ENCODE results near the gene FBXL2.

Gene FBXL2, protein sequence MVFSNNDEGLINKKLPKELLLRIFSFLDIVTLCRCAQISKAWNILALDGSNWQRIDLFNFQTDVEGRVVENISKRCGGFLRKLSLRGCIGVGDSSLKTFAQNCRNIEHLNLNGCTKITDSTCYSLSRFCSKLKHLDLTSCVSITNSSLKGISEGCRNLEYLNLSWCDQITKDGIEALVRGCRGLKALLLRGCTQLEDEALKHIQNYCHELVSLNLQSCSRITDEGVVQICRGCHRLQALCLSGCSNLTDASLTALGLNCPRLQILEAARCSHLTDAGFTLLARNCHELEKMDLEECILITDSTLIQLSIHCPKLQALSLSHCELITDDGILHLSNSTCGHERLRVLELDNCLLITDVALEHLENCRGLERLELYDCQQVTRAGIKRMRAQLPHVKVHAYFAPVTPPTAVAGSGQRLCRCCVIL

DNA sequence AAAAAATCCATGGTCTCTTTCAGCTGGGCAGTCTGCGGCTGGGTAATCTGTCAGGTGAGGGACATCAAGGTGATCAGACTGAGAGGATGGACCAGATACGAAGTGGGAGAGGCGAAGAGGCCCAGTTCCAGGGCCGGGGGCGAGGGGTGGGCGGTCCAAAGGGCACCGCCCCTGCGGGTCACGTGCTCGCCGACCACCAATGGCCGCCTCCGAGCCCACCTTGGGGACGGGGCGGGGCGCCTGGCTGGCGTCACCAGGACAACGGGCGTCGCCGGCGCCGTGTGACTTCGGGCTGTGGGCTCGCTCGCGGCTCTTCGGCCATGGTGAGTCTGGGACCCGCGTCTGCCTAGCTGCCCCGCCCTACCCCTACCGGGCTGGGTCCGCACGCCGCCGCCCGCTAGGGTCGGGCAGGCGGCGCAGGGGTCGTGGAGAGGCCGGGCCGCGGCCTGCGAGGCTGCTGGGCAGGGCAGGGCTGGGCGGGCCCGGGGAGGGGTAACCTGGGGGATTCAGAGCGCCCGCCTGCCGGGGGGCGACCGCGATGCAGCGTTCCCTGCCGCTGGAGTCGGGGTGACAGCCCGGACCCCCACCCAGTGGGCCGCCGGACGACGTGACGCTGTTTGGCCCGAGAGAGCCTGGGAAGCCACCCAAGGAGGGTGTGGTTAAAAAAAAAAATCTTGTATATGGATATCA lies at the start of gene FBXL2:
Gene FBXL2, plus strand, starts transcription at position 250 of the 690 bp plus-strand sequence. Its CDS starts 71 bp downstream, at position 321.
- H3K27ac ChIP-seq (ENCODE audit: low read length): no peak within 1 kb of the TSS
- peak within 1 kb of the TSS; percentile 60 to 66 for H3K9ac ChIP-seq (ENCODE audit: low read length in 2 of 2)

DNA sequence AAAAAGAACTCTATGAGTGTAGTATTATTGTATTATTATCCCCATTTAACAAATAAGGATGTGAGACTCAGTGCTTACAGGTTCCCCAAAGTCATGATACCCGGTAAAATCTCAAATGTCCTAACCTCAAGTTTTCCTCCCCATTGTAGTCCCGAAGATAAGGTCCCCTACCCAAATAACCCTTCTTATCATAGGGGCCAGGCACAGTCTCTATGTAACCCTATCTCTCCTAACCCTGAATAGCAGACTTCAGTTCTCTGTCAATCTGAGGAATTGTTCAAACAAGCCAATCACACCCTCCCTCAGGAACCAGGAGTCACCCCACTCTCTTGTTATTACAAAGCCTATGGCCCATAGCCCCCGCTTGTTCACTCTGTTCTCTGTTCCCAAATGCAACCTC lies 48.2 kb upstream of the FBXL2 start:
- Histone ChIP-seq H3K9me3 (ENCODE audit: control insufficient read depth in 2 of 2, low read length in 2 of 2) (no peaks in the 10 kb centered on the region), H3K36me3 (ENCODE audit: control insufficient read depth in 2 of 2, insufficient read depth in 2 of 2, low read length in 2 of 2) (no peaks in the 10 kb centered on the region), H3K27ac (ENCODE audit: low read length) (no peak overlapping the region), H3K4me3 (ENCODE audit: low read length in 2 of 2) (no peak overlapping the region), H3K4me1 (ENCODE audit: control insufficient read depth, insufficient read depth, low read length) (no peaks in the 10 kb centered on the region), H3K27me3 (ENCODE audit: control insufficient read depth in 1 of 2, insufficient read depth in 2 of 2, low read length in 2 of 2) (no peaks in the 10 kb centered on the region), H3K9ac (ENCODE audit: low read length in 2 of 2) (no peak overlapping the region)

More for the DNA sequence above, at the start of gene FBXL2:
- peak within 1 kb of the TSS; percentile 70 to 80 for H3K4me3 ChIP-seq (ENCODE audit: low read length in 2 of 2)
- no peaks in the 10 kb centered on the region for H3K9me3 ChIP-seq (ENCODE audit: control insufficient read depth in 2 of 2, low read length in 2 of 2)
- H3K4me1 ChIP-seq (ENCODE audit: control insufficient read depth, insufficient read depth, low read length): no peaks in the 10 kb centered on the region
- H3K27me3 ChIP-seq (ENCODE audit: control insufficient read depth in 1 of 2, insufficient read depth in 2 of 2, low read length in 2 of 2): no peaks in the 10 kb centered on the region
- H3K36me3 ChIP-seq (ENCODE audit: control insufficient read depth in 2 of 2, insufficient read depth in 2 of 2, low read length in 2 of 2): no peaks in the 10 kb centered on the region

DNA sequence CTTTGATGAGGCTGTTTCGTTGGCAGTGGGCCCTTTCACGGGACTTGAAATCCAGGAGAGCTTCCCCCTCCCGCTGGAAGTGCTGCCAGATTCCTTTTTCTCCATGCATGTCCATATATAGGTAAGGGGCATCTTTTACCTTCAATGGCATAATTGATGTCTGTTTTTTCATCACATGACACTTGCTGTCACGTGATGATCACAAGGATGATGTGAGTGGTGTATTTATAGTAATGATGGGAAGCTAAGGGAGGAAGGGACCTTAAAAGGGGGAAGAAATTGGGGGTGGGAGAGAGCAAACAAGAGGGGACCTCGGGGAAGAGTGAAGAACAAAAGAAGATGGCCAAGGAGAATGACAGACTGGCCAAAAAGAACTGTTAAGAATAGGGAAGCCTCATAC lies 47.3 kb upstream of the FBXL2 start:
- Histone ChIP-seq H3K27ac (ENCODE audit: low read length) (no peak overlapping the region), H3K4me1 (ENCODE audit: control insufficient read depth, insufficient read depth, low read length) (no peaks in the 10 kb centered on the region), H3K27me3 (ENCODE audit: control insufficient read depth in 1 of 2, insufficient read depth in 2 of 2, low read length in 2 of 2) (no peaks in the 10 kb centered on the region), H3K9me3 (ENCODE audit: control insufficient read depth in 2 of 2, low read length in 2 of 2) (no peaks in the 10 kb centered on the region), H3K36me3 (ENCODE audit: control insufficient read depth in 2 of 2, insufficient read depth in 2 of 2, low read length in 2 of 2) (no peaks in the 10 kb centered on the region), H3K9ac (ENCODE audit: low read length in 2 of 2) (no peak overlapping the region), H3K4me3 (ENCODE audit: low read length in 2 of 2) (no peak overlapping the region)

DNA sequence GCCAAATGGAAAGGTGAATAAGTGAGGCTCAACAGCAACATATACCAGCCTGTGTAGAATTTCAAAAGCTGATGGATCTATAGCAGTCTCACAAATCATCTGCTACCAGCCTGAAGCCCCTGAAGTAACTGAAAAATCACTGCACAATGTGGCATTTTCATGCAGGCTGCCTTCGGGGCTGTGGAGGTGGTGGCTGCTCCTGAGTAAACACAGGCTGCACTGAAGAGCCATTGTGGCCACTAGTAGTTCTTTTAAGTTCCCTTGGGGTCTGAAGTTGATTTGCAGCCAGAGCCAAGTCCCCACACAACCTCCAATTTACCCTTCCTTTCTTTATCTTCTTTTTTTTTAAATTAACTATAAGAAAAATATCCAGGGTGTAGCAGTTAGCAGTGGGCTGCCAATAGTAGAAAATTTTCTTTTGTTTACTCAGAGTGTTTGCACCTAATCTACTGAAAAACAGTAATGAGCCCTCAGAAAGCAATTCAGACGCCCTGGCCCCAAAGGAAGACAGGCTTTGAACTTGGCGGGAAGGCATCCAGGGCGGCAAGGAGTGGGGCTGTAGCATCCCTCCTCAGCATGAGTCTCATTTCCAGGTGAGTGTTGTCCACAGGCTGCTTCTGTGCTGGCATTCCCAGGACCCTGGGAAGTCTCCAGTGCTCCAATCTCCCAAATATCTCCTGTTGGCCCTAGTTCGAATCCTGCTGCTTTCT lies 45.3 kb upstream of the FBXL2 start:
- Histone ChIP-seq H3K9me3 (ENCODE audit: control insufficient read depth in 2 of 2, low read length in 2 of 2) (no peaks in the 10 kb centered on the region), H3K36me3 (ENCODE audit: control insufficient read depth in 2 of 2, insufficient read depth in 2 of 2, low read length in 2 of 2) (no peaks in the 10 kb centered on the region), H3K27me3 (ENCODE audit: control insufficient read depth in 1 of 2, insufficient read depth in 2 of 2, low read length in 2 of 2) (no peaks in the 10 kb centered on the region), H3K9ac (ENCODE audit: low read length in 2 of 2) (no peak overlapping the region), H3K4me1 (ENCODE audit: control insufficient read depth, insufficient read depth, low read length) (no peaks in the 10 kb centered on the region), H3K27ac (ENCODE audit: low read length) (no peak overlapping the region), H3K4me3 (ENCODE audit: low read length in 2 of 2) (no peak overlapping the region)

DNA sequence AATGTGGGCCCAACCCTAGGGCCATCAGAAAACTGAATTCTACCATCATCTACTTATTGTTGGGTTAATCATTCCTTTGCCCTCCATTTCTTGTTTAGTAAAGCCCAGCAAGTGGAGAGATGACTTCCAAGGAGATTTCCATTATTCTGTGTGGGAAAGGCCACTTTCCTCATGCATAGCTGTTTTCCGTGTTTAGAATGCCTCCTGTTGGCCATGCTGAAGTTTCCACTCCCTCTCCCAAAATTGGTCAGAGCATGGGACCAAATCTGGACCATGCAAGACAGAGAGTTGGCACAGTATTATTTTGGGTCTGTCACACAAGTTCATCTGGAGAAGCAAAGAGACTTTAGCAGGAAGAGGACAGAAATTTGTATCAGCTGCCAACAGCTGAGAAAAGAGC lies 43.4 kb upstream of the FBXL2 start:
- no peaks in the 10 kb centered on the region for H3K4me1 ChIP-seq (ENCODE audit: control insufficient read depth, insufficient read depth, low read length)
- no peak overlapping the region for H3K9ac ChIP-seq (ENCODE audit: low read length in 2 of 2)
- no peak overlapping the region for H3K27ac ChIP-seq (ENCODE audit: low read length)

DNA sequence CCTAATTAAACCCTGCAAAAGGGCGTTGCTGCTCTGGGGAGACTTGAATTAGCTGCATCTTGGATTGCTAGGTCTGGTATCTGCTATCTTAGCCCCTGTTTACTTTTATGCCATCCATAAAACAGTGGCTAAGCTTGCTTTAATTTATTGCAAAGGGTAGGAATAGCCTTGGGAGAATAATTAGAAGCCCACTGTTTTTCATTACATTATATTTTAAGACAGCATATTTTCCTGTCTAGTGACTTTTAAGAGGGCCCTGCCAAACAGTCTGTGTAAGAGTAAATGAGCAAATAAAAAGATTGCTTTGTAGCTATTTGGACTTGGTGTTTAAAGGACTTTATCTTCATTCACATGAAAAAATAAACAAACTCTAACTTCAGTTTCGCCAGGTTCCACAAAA lies 41.2 kb upstream of the FBXL2 start:
- Histone ChIP-seq H3K4me3 (ENCODE audit: low read length in 2 of 2) (no peak overlapping the region), H3K27me3 (ENCODE audit: control insufficient read depth in 1 of 2, insufficient read depth in 2 of 2, low read length in 2 of 2) (no peaks in the 10 kb centered on the region), H3K9me3 (ENCODE audit: control insufficient read depth in 2 of 2, low read length in 2 of 2) (no peaks in the 10 kb centered on the region), H3K4me1 (ENCODE audit: control insufficient read depth, insufficient read depth, low read length) (no peaks in the 10 kb centered on the region), H3K9ac (ENCODE audit: low read length in 2 of 2) (no peak overlapping the region), H3K27ac (ENCODE audit: low read length) (no peak overlapping the region), H3K36me3 (ENCODE audit: control insufficient read depth in 2 of 2, insufficient read depth in 2 of 2, low read length in 2 of 2) (no peaks in the 10 kb centered on the region)

More for the DNA sequence above, 43.4 kb upstream of the FBXL2 start:
- Histone ChIP-seq H3K9me3 (ENCODE audit: control insufficient read depth in 2 of 2, low read length in 2 of 2) (no peaks in the 10 kb centered on the region), H3K27me3 (ENCODE audit: control insufficient read depth in 1 of 2, insufficient read depth in 2 of 2, low read length in 2 of 2) (no peaks in the 10 kb centered on the region), H3K4me3 (ENCODE audit: low read length in 2 of 2) (no peak overlapping the region), H3K36me3 (ENCODE audit: control insufficient read depth in 2 of 2, insufficient read depth in 2 of 2, low read length in 2 of 2) (no peaks in the 10 kb centered on the region)

DNA sequence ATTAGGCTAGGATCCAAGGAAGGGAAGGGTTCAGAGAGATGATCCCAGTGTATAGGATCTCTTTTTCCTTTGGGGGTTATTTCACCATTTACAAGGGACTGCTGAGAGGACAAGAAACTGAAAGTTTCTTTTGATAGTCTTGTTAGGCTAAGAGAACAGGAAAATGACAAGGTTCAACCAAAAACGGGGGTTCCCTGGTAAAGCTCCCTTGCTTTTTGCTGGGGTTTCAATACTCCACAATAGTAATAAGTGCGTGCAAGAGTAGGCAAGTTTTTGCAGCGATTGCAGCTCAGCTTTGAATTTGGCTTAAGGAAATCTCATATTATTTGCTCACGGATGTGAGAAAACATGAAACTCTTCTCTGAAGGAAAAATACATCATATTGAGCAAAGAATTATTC lies 39.8 kb upstream of the FBXL2 start:
- H3K9ac ChIP-seq (ENCODE audit: low read length in 2 of 2): no peak overlapping the region
- H3K27me3 ChIP-seq (ENCODE audit: control insufficient read depth in 1 of 2, insufficient read depth in 2 of 2, low read length in 2 of 2): no peaks in the 10 kb centered on the region
- H3K9me3 ChIP-seq (ENCODE audit: control insufficient read depth in 2 of 2, low read length in 2 of 2): no peaks in the 10 kb centered on the region

DNA sequence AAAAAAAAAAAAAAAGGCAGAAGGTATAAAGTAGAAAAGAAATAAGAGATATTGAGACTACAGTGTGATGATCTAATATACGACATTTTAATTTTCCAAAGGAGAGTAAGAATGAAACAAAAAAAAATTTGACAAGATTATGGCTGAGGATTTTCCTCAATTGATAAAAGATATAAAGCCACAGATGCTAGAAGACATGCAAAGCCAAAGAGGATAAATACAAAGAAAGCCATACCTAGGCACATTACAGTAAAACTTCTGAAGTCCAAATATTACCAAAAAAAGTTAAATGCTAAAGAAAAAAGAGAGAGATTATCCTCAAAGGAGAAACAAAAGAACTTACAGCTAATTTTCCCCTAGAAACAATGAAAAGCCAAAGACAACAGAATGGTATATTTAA lies 38.3 kb upstream of the FBXL2 start:
- H3K27me3 ChIP-seq (ENCODE audit: control insufficient read depth in 1 of 2, insufficient read depth in 2 of 2, low read length in 2 of 2): no peaks in the 10 kb centered on the region
- no peak overlapping the region for H3K4me3 ChIP-seq (ENCODE audit: low read length in 2 of 2)
- H3K27ac ChIP-seq (ENCODE audit: low read length): no peak overlapping the region
- no peaks in the 10 kb centered on the region for H3K9me3 ChIP-seq (ENCODE audit: control insufficient read depth in 2 of 2, low read length in 2 of 2)
- no peaks in the 10 kb centered on the region for H3K36me3 ChIP-seq (ENCODE audit: control insufficient read depth in 2 of 2, insufficient read depth in 2 of 2, low read length in 2 of 2)
- no peak overlapping the region for H3K9ac ChIP-seq (ENCODE audit: low read length in 2 of 2)
- no peaks in the 10 kb centered on the region for H3K4me1 ChIP-seq (ENCODE audit: control insufficient read depth, insufficient read depth, low read length)

More for the DNA sequence above, 39.8 kb upstream of the FBXL2 start:
- Histone ChIP-seq H3K36me3 (ENCODE audit: control insufficient read depth in 2 of 2, insufficient read depth in 2 of 2, low read length in 2 of 2) (no peaks in the 10 kb centered on the region), H3K27ac (ENCODE audit: low read length) (no peak overlapping the region), H3K4me3 (ENCODE audit: low read length in 2 of 2) (no peak overlapping the region), H3K4me1 (ENCODE audit: control insufficient read depth, insufficient read depth, low read length) (no peaks in the 10 kb centered on the region)

DNA sequence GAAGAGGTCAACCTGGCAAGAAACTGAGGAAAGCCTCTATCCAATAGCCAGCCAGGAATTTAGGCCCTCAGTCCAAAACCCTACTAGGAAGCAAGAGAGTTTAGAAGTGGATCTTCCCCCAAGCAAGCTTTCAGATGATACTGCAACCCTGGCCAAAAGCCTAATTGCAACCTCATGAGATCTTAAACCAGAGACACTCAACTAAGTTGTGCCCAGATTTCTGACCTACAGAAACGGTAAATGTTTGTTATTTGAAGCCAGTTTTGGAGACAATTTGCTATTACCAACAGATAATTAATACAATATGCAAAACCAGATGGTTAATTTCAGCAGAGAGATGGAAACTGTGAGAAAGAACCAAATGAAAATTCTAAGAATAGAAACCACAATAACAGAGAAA lies 37.0 kb upstream of the FBXL2 start:
- H3K4me1 ChIP-seq (ENCODE audit: control insufficient read depth, insufficient read depth, low read length): no peaks in the 10 kb centered on the region
- H3K9me3 ChIP-seq (ENCODE audit: control insufficient read depth in 2 of 2, low read length in 2 of 2): no peaks in the 10 kb centered on the region
- no peak overlapping the region for H3K9ac ChIP-seq (ENCODE audit: low read length in 2 of 2)
- H3K36me3 ChIP-seq (ENCODE audit: control insufficient read depth in 2 of 2, insufficient read depth in 2 of 2, low read length in 2 of 2): no peaks in the 10 kb centered on the region
- H3K27me3 ChIP-seq (ENCODE audit: control insufficient read depth in 1 of 2, insufficient read depth in 2 of 2, low read length in 2 of 2): no peaks in the 10 kb centered on the region
- H3K27ac ChIP-seq (ENCODE audit: low read length): no peak overlapping the region
- H3K4me3 ChIP-seq (ENCODE audit: low read length in 2 of 2): no peak overlapping the region

DNA sequence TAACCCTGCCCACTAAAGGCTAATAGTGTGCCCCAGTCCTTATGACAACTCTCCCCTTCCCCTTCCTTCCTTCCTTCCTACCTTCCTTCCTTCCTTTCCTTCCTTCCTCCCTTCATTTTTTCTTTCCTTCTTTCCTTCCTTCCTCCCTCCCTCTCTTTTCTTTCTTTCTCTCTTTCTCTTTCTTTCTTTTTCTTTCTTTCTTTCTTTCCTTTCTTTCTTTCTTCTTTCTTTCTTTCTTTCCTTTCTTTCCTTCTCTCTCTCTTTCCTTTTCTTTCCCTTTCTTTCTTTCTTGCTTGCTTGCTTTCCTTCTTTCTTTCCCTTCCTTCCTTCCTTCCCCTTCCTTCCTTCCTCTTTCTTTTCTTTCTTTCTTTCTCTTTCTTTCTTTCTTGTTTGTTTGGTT lies 30.5 kb upstream of the FBXL2 start:
- no peaks in the 10 kb centered on the region for H3K4me1 ChIP-seq (ENCODE audit: control insufficient read depth, insufficient read depth, low read length)
- H3K27ac ChIP-seq (ENCODE audit: low read length): no peak overlapping the region
- H3K36me3 ChIP-seq (ENCODE audit: control insufficient read depth in 2 of 2, insufficient read depth in 2 of 2, low read length in 2 of 2): no peaks in the 10 kb centered on the region
- H3K27me3 ChIP-seq (ENCODE audit: control insufficient read depth in 1 of 2, insufficient read depth in 2 of 2, low read length in 2 of 2): no peaks in the 10 kb centered on the region
- no peak overlapping the region for H3K9ac ChIP-seq (ENCODE audit: low read length in 2 of 2)
- no peak overlapping the region for H3K4me3 ChIP-seq (ENCODE audit: low read length in 2 of 2)
- no peaks in the 10 kb centered on the region for H3K9me3 ChIP-seq (ENCODE audit: control insufficient read depth in 2 of 2, low read length in 2 of 2)

Measured in stomach smooth muscle (tissue), 2 donors.